HL-60 (cell line): ENCODE results near the gene ST6GALNAC4.

Experiments used
- DNase-seq, 2 experiments: peaks; one replicate each; pipeline ENCODE4 v3.0.0-alpha.2; 2010 to 2020; ENCODE audit warnings: low read depth in 1 of 2, low spot score in 1 of 2
- H3K27ac ChIP-seq: fragments of 250-450 bp; sonication (Bioruptor Pico); replicated peaks from 2 replicates; pipeline ENCODE4 v1.5.1; 2020; ENCODE audit warnings: mild to moderate bottlenecking, moderate library complexity
- H3K27me3 ChIP-seq: fragments of 250-450 bp; sonication (Bioruptor Pico); 2 replicates; pipeline ENCODE4 v1.5.1; 2021; ENCODE audit warnings: mild to moderate bottlenecking, moderate library complexity; ENCODE audit not compliant: insufficient read depth, poor library complexity, severe bottlenecking
- H3K4me3 ChIP-seq: replicated peaks from 2 replicates; pipeline ENCODE4 v1.5.1; 2011; ENCODE audit warnings: mild to moderate bottlenecking, control low read depth, low read length; ENCODE audit not compliant: insufficient read depth
- CTCF ChIP-seq: IDR thresholded peaks from one replicate; pipeline ENCODE4 v1.5.1; 2011; ENCODE audit warnings: low read length, control low read depth, inconsistent platforms; ENCODE audit not compliant: insufficient read depth
- GABPA ChIP-seq: IDR thresholded peaks from 2 replicates; pipeline ENCODE4 v1.6.1; 2012; ENCODE audit warnings: low read depth
- POLR2AphosphoS5 ChIP-seq: IDR thresholded peaks from 2 replicates; pipeline ENCODE4 v1.6.1; 2012; ENCODE audit warnings: low read depth
- REST ChIP-seq: IDR thresholded peaks from 2 replicates; pipeline ENCODE4 v1.6.1; 2012; ENCODE audit warnings: low read depth; ENCODE audit not compliant: insufficient replicate concordance
- SPI1 ChIP-seq: IDR thresholded peaks from 2 replicates; pipeline ENCODE4 v1.6.1; 2012; ENCODE audit warnings: low read depth, mild to moderate bottlenecking, borderline replicate concordance

Gene ST6GALNAC4

GRCh38 chr9:127918183-127919107 lies 1.6 kb upstream of the ST6GALNAC4 start:
- Histone ChIP-seq H3K27me3 (peaks cover 2% of the 10 kb centered on the region), H3K27ac (peak overlapping the region; percentile 48), H3K4me3 (no peak overlapping the region)
- no peak for DNase-seq
- TF ChIP-seq SPI1 (no peak), CTCF (peak; percentile 2)

- Histone ChIP-seq H3K27ac (no peak overlapping the region), H3K4me3 (no peak overlapping the region), H3K27me3 (no peaks in the 10 kb centered on the region)
- DNase-seq, result peak in 1 of 2 experiments; percentile 36
- TF ChIP-seq GABPA (no peak), CTCF (no peak), SPI1 (peak; percentile 60; the same call in 1 of the 2 replicates), REST (no peak)
Observed at GRCh38 chr9:127917603-127918002, 762 bp upstream of the ST6GALNAC4 start.

- no peak for DNase-seq
- no peak overlapping the region for H3K27ac ChIP-seq
- TF ChIP-seq GABPA (no peak), REST (no peak), CTCF (no peak), POLR2AphosphoS5 (no peak), SPI1 (no peak)
Observed at GRCh38 chr9:127915801-127916719, 781 bp downstream of the ST6GALNAC4 start.

More at GRCh38 chr9:127915801-127916719, 781 bp downstream of the ST6GALNAC4 start:
- Histone ChIP-seq H3K27me3 (no peaks in the 10 kb centered on the region), H3K4me3 (peak overlapping the region; percentile 74)
